Epithelial cell of proximal tubule (primary cell): ENCODE data around the gene DYNLT1. TPM values are rescaled to one million over a fixed set of nuclear protein-coding genes. Genes with fewer than 3 reads are reported as not detected.

Experiments
- DNase-seq: peaks from one replicate; pipeline ENCODE4 v3.0.0-alpha.2; 2011; ENCODE audit warnings: low read depth
- H3K4me3 ChIP-seq: 2 replicates; pipeline ENCODE4 v1.5.1; 2011; ENCODE audit warnings: low read depth, mild to moderate bottlenecking, low read length
- CTCF ChIP-seq: conservative IDR thresholded peaks from 2 replicates; pipeline ENCODE4 v1.5.1; 2012; ENCODE audit warnings: low read depth, mild to moderate bottlenecking, low read length
- total RNA-seq: library from RNA; depleted of rRNA; stranded (reverse); fragments of >200 nt; gene quantifications from 2 replicates; pipeline ENCODE4 v1.2.3, GENCODE V29; 2015

Gene DYNLT1
- total RNA-seq, 1 donor from 2014 or later: 295 TPM

DNA sequence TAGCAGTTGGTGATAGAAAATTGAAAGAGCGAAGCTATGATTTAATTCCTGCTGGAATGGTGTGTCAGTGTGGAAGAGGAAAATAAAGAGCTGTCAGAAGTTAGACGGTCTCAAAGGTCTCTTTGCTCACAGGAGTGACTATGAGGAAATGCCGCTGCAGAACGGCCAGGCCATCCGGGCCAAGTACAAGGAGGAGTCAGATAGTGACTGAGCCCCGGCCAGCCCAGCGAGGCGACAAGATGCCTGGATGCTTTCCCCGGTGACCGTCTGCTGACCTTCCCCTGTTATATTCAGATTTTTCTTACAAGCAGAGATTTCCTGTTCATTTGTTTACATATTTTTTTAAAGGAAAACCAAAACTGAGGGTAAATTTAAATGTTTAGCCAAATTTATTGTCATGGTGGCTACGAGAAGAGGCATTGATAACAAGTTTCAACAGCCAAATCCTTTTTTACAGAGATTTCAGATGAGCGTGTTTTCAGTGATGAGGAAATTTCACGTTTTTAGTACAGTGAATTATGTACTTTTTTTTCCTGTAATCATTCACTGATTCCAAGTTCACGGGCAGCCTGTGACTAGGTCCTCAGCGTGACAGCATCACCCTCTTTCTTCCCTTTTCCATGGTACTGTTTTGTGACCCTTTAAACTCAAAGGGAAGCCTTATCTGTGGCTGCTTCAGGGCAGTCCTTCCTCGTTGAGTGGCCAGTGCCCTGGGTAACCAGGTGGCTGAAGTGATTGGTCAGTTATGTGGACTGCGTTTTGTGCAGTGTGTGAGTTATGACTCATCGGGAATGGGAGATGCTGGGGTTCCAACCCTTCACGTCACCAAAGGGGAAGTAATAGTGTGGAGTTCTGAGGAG is 12.6 kb downstream of the DYNLT1 start:
- H3K4me3 ChIP-seq: no peak overlapping the region
- no peak for TF ChIP-seq CTCF
- DNase-seq: no peak

DNA sequence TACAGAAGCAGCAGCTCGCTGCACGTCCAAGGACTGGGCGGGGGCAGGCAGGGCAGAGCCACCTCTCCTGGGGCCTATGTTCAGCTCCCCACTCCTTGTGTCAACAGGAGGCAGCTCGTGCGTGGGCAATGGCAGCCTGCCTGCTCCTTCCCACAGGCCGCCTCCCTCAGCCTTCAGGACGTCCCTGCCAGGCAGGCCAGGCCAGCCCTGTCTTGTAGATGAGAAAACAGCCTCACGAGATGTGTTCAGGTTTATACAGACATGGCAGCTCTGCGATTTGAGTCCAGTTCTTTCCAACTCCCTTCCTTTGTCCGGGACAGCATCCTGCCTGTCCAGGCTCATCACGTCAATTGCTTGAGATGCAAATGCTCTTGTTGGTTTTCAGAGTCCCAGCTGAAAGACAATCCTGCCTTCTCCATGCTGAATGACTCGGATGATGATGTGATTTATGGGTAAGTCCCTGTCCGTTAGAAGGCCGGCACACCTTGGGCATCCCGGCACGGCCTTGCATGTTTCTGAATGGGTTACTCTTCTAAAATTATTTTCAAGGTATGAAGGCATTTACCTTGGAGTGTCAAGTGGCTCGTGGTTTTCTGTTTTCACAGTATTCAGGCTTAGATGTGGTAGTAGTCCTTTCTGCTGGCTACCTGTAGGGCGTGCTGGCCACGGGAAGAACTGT is 13.5 kb downstream of the DYNLT1 start:
- TF ChIP-seq CTCF: no peak
- H3K4me3 ChIP-seq: no peak overlapping the region
- no peak for DNase-seq

DNA sequence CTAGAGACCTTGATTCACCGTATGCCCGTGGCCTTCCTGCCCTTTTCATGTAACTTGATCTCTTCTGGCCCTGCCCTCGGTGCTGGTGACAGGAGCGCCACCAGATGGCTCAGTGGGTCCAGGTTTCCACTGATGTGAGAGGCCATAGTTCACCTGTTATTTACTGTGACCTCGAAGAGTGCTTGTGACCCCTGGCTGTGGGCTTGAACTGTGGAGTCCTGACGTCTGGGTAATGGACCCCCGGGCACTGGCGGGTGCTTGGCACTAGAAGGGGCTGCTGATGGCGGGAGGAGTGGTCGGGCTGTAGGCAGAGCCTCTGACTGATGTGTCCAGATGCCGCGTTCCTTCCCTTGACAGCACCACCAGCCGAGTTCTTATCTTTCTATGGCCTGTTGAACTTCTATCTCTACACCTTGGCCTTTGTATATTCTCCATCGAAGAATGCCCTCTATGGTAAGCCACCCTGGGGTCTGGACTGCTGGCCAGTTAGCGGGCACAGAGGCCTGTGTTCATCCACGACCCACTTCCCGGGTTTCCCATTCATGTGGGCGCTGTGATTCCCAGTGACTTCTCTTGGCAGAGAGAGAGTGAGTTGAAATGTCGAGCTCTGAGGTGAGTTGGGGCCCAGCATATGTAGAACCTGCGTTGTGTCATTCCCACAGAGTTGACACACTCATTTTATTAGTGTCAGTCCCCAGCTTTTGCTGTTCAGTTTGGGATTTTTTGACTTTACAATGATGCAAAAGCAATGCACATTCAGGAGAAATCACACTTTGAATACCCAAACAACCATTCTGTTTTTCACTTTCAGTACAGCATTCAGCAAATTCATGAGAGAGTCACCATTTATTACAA is 14.9 kb downstream of the DYNLT1 start:
- no peak overlapping the region for H3K4me3 ChIP-seq

DNA sequence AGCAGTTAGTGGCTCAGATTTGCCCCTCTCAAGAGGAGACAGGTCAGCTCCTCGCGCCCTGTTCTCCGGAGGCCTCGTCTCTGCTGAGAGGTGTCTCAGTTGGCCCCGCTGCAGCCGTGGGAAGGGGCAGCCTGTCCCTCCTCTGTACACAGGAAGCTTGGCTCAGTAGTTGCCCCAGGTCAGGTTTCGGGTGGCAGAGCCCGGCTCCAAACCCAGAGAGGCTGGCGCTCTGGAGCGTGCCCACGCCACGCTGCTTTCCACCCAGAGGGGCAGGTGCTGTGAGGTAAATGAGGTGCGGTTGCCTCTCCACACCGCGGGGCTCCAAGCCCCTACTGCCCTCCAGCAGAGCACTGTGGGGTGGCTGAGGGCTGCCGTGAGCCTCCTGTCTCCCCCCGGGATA is 16.0 kb downstream of the DYNLT1 start:
- H3K4me3 ChIP-seq: no peak overlapping the region
- no peak for DNase-seq
- TF ChIP-seq CTCF: no peak

More for the DNA sequence above, 14.9 kb downstream of the DYNLT1 start:
- DNase-seq: no peak
- TF ChIP-seq CTCF: peak; percentile 34

DNA sequence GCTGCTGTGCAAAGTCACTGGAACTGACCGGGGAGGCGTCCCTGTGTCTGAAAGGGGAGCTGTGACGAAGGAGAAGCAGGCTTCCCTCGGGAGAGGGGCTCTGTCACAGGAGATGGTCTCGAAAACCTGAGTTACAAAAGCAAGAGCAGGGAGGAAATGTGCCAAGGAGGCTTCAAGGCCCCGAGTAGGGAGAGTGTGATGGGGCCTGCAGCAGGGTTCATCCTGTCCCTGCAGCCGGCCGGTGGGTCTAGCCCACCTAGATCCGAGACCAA is 16.7 kb downstream of the DYNLT1 start:
- no peak for TF ChIP-seq CTCF

GRCh38 chr6:158627168-158627939 is 17.2 kb downstream of the DYNLT1 start:
- DNase-seq: no peak
- no peak overlapping the region for H3K4me3 ChIP-seq
- TF ChIP-seq CTCF: no peak

More for the DNA sequence above, 16.7 kb downstream of the DYNLT1 start:
- no peak overlapping the region for H3K4me3 ChIP-seq
- DNase-seq: no peak
